Measurements from ENCODE around the gene MUC20.

Gene MUC20

DNA sequence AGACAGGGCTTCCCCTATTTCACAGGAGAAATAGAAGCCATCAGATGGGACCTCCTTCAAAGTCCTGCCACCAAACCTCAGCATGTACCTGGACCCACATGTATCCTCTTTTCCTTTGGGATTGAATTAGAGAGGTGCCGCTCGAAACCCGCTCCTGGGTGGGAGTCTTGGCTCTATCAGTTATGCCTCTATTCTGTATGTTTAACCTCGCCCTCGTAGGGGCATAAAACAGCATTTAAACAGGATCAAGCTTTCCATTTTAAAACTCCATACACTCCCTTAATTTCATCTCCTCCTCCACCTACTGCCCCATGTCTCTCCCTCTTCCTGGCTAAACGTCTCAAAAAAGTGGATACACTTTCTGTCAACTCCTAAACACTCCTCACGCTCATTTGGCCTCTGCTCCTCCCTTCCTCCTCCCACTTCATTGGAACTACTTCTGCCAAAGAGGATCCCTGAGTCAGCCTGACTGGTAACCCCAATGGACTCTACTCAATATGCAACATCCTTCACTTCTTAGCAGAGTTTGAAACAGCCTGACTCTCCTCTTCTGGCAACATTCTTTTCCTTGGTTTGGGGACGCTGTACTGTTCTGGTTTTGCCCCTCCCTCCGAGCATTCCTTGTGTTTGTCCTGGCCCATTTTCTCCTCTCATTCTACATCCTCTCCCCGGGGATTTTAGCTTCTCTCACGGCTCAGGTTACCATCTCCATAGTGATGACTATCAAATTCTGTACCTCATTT is 23.0 kb upstream of the MUC20 start:
- H3K27ac ChIP-seq (ENCODE audit: low read length): no peak overlapping the region

DNA sequence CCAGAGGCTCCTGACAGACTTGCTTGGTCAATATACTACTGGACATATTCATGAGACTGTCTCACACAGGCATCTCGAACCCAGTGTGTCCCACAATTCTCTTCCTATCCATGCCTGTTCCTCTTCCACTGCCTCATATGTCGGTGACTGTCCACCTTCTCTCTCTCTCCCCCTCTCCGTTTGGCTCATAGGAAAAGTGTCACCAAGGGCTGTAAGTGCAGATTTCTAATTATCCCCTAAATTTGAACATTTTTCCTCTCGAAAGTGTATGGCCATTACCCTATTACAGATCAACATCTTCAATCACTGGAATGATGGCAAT is 22.5 kb upstream of the MUC20 start:
- Histone ChIP-seq H3K79me2 (ENCODE audit: insufficient read depth, low read length) (no peaks in the 10 kb centered on the region), H3K9ac (ENCODE audit: low read depth, low read length) (no peak overlapping the region)

More for the DNA sequence above, 23.0 kb upstream of the MUC20 start:
- H3K27me3 ChIP-seq (ENCODE audit: insufficient read depth, low read length, poor library complexity): no peaks in the 10 kb centered on the region
- no peaks in the 10 kb centered on the region for H3K79me2 ChIP-seq (ENCODE audit: insufficient read depth, low read length)
- H3K9me3 ChIP-seq (ENCODE audit: insufficient read depth, low read length, severe bottlenecking): no peaks in the 10 kb centered on the region
- H3K36me3 ChIP-seq (ENCODE audit: insufficient read depth, low read length): peaks cover 32% of the 10 kb centered on the region
- peaks cover 4% of the 10 kb centered on the region; the same call in 1 of the 2 replicates for H4K20me1 ChIP-seq (ENCODE audit: insufficient read depth, low read length)
- no peak overlapping the region for H3K4me2 ChIP-seq (ENCODE audit: insufficient read depth, low read length)
- no peak overlapping the region for H3K4me3 ChIP-seq (ENCODE audit: low read depth in 1 of 2, low read length in 2 of 2)
- DNase-seq (no peak), ATAC-seq (ENCODE audit: insufficient read depth, low read depth) (no peak)
- H2AFZ ChIP-seq (ENCODE audit: low read depth, low read length): no peak overlapping the region
- no peak for TF ChIP-seq EZH2 (IDR thresholded peaks at IDR 0.05; ENCODE audit: borderline replicate concordance, low read depth, low read length, severe bottlenecking)
- TF ChIP-seq, protein P1, sequence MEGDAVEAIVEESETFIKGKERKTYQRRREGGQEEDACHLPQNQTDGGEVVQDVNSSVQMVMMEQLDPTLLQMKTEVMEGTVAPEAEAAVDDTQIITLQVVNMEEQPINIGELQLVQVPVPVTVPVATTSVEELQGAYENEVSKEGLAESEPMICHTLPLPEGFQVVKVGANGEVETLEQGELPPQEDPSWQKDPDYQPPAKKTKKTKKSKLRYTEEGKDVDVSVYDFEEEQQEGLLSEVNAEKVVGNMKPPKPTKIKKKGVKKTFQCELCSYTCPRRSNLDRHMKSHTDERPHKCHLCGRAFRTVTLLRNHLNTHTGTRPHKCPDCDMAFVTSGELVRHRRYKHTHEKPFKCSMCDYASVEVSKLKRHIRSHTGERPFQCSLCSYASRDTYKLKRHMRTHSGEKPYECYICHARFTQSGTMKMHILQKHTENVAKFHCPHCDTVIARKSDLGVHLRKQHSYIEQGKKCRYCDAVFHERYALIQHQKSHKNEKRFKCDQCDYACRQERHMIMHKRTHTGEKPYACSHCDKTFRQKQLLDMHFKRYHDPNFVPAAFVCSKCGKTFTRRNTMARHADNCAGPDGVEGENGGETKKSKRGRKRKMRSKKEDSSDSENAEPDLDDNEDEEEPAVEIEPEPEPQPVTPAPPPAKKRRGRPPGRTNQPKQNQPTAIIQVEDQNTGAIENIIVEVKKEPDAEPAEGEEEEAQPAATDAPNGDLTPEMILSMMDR (IDR thresholded peaks at IDR 0.05; ENCODE audit: borderline replicate concordance, extremely low read depth, low read length, poor library complexity, severe bottlenecking): no peak
- H3K9ac ChIP-seq (ENCODE audit: low read depth, low read length): no peak overlapping the region
- H3K4me1 ChIP-seq (ENCODE audit: insufficient read depth, low read length): no peaks in the 10 kb centered on the region

DNA sequence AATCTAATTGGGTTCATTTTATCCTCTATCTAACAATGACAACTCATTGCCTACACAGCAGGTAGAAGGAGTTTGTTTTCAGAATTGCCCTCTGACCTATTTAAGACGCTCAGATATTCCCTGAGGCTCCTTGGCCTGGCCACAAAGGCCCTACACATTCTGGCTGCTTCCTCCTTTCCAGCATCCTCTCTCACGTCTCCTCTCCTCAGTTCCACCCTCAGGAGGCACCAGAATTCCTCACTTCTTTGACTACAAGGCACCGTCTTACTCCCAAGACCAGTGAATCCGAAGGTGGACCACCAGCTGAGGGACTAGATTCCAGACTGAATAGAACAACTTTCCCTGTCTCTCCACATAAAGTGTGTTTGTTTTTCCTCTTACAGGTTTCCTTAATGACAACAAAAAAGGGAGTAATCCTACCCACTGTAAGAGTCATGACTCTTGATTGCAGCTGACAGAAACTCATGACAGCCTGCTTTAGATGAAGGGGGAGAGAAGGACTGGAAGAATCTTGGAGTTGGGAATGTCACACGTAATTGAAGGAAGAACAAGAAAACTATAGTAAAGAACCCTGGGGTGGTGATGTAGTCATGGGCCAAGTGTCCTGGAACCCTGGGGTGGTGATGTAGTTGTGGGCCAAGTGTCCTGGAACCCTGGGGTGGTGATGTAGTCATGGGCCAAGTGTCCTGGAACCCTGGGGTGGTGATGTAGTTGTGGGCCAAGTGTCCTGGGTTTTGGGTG is 22.0 kb upstream of the MUC20 start:
- no peak for ATAC-seq (ENCODE audit: insufficient read depth, low read depth)

More for the DNA sequence above, 22.5 kb upstream of the MUC20 start:
- Histone ChIP-seq H3K27me3 (ENCODE audit: insufficient read depth, low read length, poor library complexity) (no peaks in the 10 kb centered on the region), H3K36me3 (ENCODE audit: insufficient read depth, low read length) (peaks cover 28% of the 10 kb centered on the region), H3K9me3 (ENCODE audit: insufficient read depth, low read length, severe bottlenecking) (no peaks in the 10 kb centered on the region), H2AFZ (ENCODE audit: low read depth, low read length) (no peak overlapping the region), H3K27ac (ENCODE audit: low read length) (no peak overlapping the region), H3K4me1 (ENCODE audit: insufficient read depth, low read length) (no peaks in the 10 kb centered on the region), H3K4me3 (ENCODE audit: low read depth in 1 of 2, low read length in 2 of 2) (no peak overlapping the region), H4K20me1 (ENCODE audit: insufficient read depth, low read length) (peaks cover 4% of the 10 kb centered on the region; the same call in 1 of the 2 replicates), H3K4me2 (ENCODE audit: insufficient read depth, low read length) (no peak overlapping the region)
- TF ChIP-seq EZH2 (IDR thresholded peaks at IDR 0.05; ENCODE audit: borderline replicate concordance, low read depth, low read length, severe bottlenecking): no peak
- TF ChIP-seq, protein P1 (IDR thresholded peaks at IDR 0.05; ENCODE audit: borderline replicate concordance, extremely low read depth, low read length, poor library complexity, severe bottlenecking): no peak
- DNase-seq: no peak
- ATAC-seq (ENCODE audit: insufficient read depth, low read depth): no peak

More for the DNA sequence above, 22.0 kb upstream of the MUC20 start:
- peaks cover 23% of the 10 kb centered on the region for H3K36me3 ChIP-seq (ENCODE audit: insufficient read depth, low read length)
- no peak overlapping the region for H3K9ac ChIP-seq (ENCODE audit: low read depth, low read length)
- H4K20me1 ChIP-seq (ENCODE audit: insufficient read depth, low read length): peaks cover 4% of the 10 kb centered on the region; the same call in 1 of the 2 replicates
- TF ChIP-seq EZH2 (IDR thresholded peaks at IDR 0.05; ENCODE audit: borderline replicate concordance, low read depth, low read length, severe bottlenecking): no peak
- TF ChIP-seq, protein P1 (IDR thresholded peaks at IDR 0.05; ENCODE audit: borderline replicate concordance, extremely low read depth, low read length, poor library complexity, severe bottlenecking): no peak
- H3K9me3 ChIP-seq (ENCODE audit: insufficient read depth, low read length, severe bottlenecking): no peaks in the 10 kb centered on the region
- H3K4me3 ChIP-seq (ENCODE audit: low read depth in 1 of 2, low read length in 2 of 2): no peak overlapping the region
- no peak overlapping the region for H3K27ac ChIP-seq (ENCODE audit: low read length)
- no peak overlapping the region for H3K4me2 ChIP-seq (ENCODE audit: insufficient read depth, low read length)
- no peaks in the 10 kb centered on the region for H3K27me3 ChIP-seq (ENCODE audit: insufficient read depth, low read length, poor library complexity)
- H3K4me1 ChIP-seq (ENCODE audit: insufficient read depth, low read length): no peaks in the 10 kb centered on the region
- H2AFZ ChIP-seq (ENCODE audit: low read depth, low read length): no peak overlapping the region
- DNase-seq: no peak
- H3K79me2 ChIP-seq (ENCODE audit: insufficient read depth, low read length): no peaks in the 10 kb centered on the region
